Renal cortex interstitium (tissue), 11 donors: Measurements from ENCODE around the gene ETS2. TPM values are rescaled to one million over a fixed set of nuclear protein-coding genes. Genes with fewer than 3 reads are reported as not detected.

ENCODE experiments used
- DNase-seq, 11 donors: peaks; one replicate each; pipeline ENCODE4 v3.0.0-alpha.2; 2013; ENCODE audit warnings: low read depth in 9 of 11, low spot score in 4 of 11; ENCODE audit errors: extremely low read depth in 1 of 11
- polyA plus RNA-seq, 3 donors: library from polyadenylated mRNA; unstranded; fragments of 120-200 nt; gene quantifications; one replicate each; pipeline ENCODE4 v1.2.1, GENCODE V29; 2013; ENCODE audit not compliant: insufficient read length in 3 of 3

Gene ETS2
- polyA plus RNA-seq, 3 donors, result 47.6 to 50.8 (median 47.6) TPM

GRCh38 chr21:38794978-38795377, 10.8 kb upstream of the ETS2 start:
- DNase-seq, result no peak

GRCh38 chr21:38795475-38795874, 10.3 kb upstream of the ETS2 start:
- no peak for DNase-seq

- DNase-seq, result no peak
These were observed 9.3 kb upstream of the ETS2 start for GRCh38 chr21:38796424-38796823.

GRCh38 chr21:38797470-38797869, 8.3 kb upstream of the ETS2 start:
- DNase-seq, result no peak

- no peak for DNase-seq
These were observed 7.6 kb upstream of the ETS2 start for GRCh38 chr21:38798081-38798480.

- no peak for DNase-seq
These were observed 7.2 kb upstream of the ETS2 start for GRCh38 chr21:38798481-38798882.

GRCh38 chr21:38800046-38800758, 5.5 kb upstream of the ETS2 start:
- DNase-seq, result no peak

GRCh38 chr21:38800924-38801744, 4.6 kb upstream of the ETS2 start:
- DNase-seq, result no peak

- no peak for DNase-seq
These were observed 3.4 kb upstream of the ETS2 start for GRCh38 chr21:38802050-38803026.

- no peak for DNase-seq
These were observed 2.6 kb upstream of the ETS2 start for GRCh38 chr21:38803075-38803660.

- DNase-seq, result no peak
These were observed 1.5 kb upstream of the ETS2 start for GRCh38 chr21:38804030-38804788.

- DNase-seq, result peak in 2 of 11 donors; percentile 51 to 57
These were observed 871 bp upstream of the ETS2 start for GRCh38 chr21:38804789-38805327.

- DNase-seq, result no peak
These were observed 618 bp downstream of the ETS2 start for GRCh38 chr21:38806153-38806941.

GRCh38 chr21:38806942-38807284, 1.2 kb downstream of the ETS2 start:
- DNase-seq, result no peak

GRCh38 chr21:38807441-38807871, 1.7 kb downstream of the ETS2 start:
- no peak for DNase-seq

GRCh38 chr21:38807986-38808385, 2.3 kb downstream of the ETS2 start:
- no peak for DNase-seq

- DNase-seq, result no peak
These were observed 3.6 kb downstream of the ETS2 start for GRCh38 chr21:38809198-38809878.
